ENCODE data around the gene ZNF821. TPM values are rescaled to one million over a fixed set of nuclear protein-coding genes. Genes with fewer than 3 reads are reported as not detected.

The ZNF821 gene
- polyA plus RNA-seq, 1 of the 3 experiments (the other 2 are of a cell fraction) = 8.8 TPM

GRCh38 chr16:71883168-71883848 is 674 bp downstream of the ZNF821 start (continued):
- no peak for TF ChIP-seq PBX3 (IDR thresholded peaks at IDR 0.05)
- no peak for TF ChIP-seq ELF1 (IDR thresholded peaks at IDR 0.05)
- no peak for TF ChIP-seq GATA2 (CRISPR knock-in tag; IDR thresholded peaks at IDR 0.05)

- Histone ChIP-seq H3K36me3 (replicated peaks in 1 of 2; ENCODE audit: control insufficient read depth in 1 of 2, insufficient read depth in 2 of 2, low read length in 1 of 2) (peaks cover 25 to 34% of the 10 kb centered on the region in 2 experiments), H3K27me3 (ENCODE audit: insufficient read depth) (no peaks in the 10 kb centered on the region), H3K4me3 (ENCODE audit: low read depth in 2 of 2, low read length in 1 of 2) (peak overlapping the region; percentile 88 to 97), H3K79me2 (ENCODE audit: insufficient read depth) (no peaks in the 10 kb centered on the region), H3F3A (replicated peaks; ENCODE audit: insufficient read depth) (peaks cover 16% of the 10 kb centered on the region), H3K27ac (ENCODE audit: low read depth in 2 of 2, low read length in 1 of 2) (peak overlapping the region; percentile 23 to 70; a peak in 2 of 4 replicates), H3K4me2 (peak overlapping the region; percentile 69), H3K9me2 (no peaks in the 10 kb centered on the region), H3K9ac (peak overlapping the region; percentile 91; the same call in 1 of the 2 replicates), H3K4me1 (ENCODE audit: control insufficient read depth in 1 of 2, insufficient read depth in 2 of 2, low read depth in 1 of 2, low read length in 1 of 2) (peaks cover 0 to 8% of the 10 kb centered on the region in 2 experiments; a peak in 2 of 4 replicates), H3K9me3 (no peaks in the 10 kb centered on the region), H2AFZ (ENCODE audit: low read depth) (peak overlapping the region; percentile 99; the same call in 1 of the 2 replicates), H4K20me1 (ENCODE audit: insufficient read depth) (no peaks in the 10 kb centered on the region)
- peak; percentile 77 for DNase-seq
- ChIA-PET CTCF (interaction anchor here (0.7 to 4.4 kb wide), 40 partner anchors 11 to 1051 kb away, joined by 3 to 59 read pairs (median 4); partner anchors contain the start of genes AP1G1, ATXN1L and IST1), POLR2A (interaction anchor here (0.6 to 2.4 kb wide), 4 partner anchors 9 to 79 kb away, joined by 4 to 13 read pairs (median 4); partner anchors contain the start of gene IST1)
- TF ChIP-seq TEAD4 (IDR thresholded peaks at IDR 0.05; ENCODE audit: borderline replicate concordance, insufficient read depth) (no peak), TCF12 (IDR thresholded peaks at IDR 0.05) (peak; percentile 46; the same call in 1 of the 2 replicates), CTCF (IDR thresholded peaks at IDR 0.05) (peak; percentile 91), RAD21 (IDR thresholded peaks at IDR 0.05; ENCODE audit: low read length) (peak; percentile 53), SMC3 (IDR thresholded peaks at IDR 0.05; ENCODE audit: low read depth, low read length) (peak; percentile 46), MXI1 (IDR thresholded peaks at IDR 0.05; ENCODE audit: low read depth, low read length) (peak; percentile 31; the same call in 1 of the 2 replicates), NRF1 (IDR thresholded peaks at IDR 0.05; ENCODE audit: low read depth, low read length) (no peak), RCOR1 (IDR thresholded peaks at IDR 0.05; ENCODE audit: low read length) (peak; percentile 29; the same call in 1 of the 2 replicates)
- 5% methylated on average over 9 of the region's 9 CpGs for WGBS (ENCODE audit: low lambda C conversion rate)
Observed at GRCh38 chr16:71882505-71883167, 1.3 kb downstream of the ZNF821 start.

Data from SK-N-SH (cell line).